GM18520 (cell line): Measurements from ENCODE around the gene NKAIN4.
"Not testable (repeated sequence)": the region's sequence is repeated elsewhere in the genome, so short reads cannot be mapped to it uniquely, and the experiment has no call there.

Source experiments
- ATAC-seq: cut with Tn5 transposase; IDR thresholded peaks from one replicate; pipeline ENCODE4 v1.9.1; 2021; ENCODE audit not compliant: unreplicated experiment

NKAIN4 gene

DNA sequence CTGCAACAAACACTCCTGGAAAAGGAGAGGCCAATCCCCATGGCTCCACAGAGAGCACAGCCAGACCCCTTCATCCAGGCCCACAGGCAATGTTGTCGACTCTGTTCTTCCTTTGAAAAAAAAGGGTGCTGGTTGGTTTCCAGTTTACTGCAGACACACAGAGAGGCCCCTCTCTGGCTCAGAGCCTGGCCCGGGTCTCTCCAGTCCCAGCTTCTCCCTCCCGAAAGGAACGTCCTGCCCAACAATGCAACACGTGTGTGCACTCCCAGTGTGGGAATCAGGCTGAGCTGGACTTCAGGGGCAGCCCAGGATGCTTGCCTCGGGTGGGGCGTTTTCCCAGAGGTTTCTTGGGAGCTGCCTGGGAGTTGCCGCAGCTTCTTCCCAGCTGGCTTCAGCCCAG is 4.5 kb upstream of the NKAIN4 start:
- ATAC-seq = no peak

DNA sequence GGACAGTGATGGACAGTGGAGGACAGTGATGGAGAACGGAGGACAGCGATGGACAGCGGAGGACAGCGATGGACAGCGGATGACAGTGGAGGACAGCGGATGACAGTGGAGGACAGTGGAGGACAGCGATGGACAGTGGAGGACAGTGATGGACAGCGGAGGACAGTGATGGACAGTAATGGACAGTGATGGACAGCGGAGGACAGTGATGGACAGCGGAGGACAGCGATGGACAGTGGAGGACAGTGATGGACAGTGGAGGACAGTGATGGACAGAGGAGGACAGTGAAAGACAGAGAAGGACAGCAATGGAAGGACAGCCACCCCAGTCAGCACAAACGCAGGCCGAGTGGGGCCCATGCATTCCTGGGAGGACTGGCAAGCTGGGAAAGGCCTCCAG is 3.4 kb upstream of the NKAIN4 start:
- ATAC-seq = no peak

DNA sequence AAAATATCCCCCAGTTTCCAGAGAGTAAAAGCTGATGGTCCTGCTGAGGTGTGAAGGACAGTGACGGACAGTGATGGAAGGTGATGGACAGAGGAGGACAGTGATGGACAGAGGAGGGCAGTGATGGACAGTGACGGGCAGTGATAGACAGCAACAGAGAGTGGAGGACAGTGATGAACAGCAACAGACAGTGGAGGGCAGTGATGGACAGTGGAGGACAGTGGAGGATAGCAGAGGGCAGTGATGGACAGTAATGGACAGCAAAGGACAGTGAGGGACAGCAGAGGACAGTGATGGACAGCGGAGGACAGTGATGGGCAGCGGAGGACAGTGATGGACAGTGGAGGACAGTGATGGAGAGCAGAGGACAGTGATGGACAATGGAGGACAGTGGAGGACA is 2.7 kb upstream of the NKAIN4 start:
- ATAC-seq = no peak

DNA sequence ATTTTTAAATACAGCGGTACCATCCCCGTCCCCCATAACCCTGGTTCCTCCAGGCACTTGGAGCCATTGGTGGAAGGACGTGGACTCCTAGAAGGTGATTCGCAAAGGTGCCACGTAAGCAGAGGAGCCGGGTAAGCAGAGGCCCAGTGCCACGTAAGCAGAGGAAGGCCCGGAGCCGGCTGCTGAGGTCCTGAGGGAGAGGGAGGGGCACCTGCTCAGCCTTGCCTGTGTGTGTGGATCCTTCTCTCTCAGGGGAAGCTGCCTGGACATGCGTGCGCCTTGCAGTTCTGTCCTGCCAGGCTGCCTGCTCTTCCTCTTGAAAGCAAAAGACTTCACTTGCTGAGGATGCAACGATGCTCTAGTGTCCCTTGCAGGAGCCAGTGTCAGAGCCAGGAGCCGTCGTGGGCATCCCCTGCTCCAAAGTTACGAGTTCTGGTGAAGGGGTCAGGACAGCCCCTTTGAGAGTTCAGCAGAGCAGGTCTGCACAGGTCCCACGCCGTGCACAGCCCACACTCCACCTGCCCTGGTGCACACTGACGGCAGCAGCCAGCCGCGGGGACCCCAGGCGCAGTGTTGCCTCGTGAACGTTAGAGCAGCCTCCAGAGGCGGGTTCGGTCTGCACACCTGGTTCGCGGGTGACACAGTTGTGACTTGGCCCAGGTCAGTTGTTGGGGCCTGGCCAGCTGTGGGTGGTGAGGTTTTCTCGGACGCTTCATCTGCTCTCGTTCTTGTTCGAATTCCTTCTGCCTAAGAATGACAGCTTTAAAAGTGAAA is 1.9 kb upstream of the NKAIN4 start:
- ATAC-seq = no peak

DNA sequence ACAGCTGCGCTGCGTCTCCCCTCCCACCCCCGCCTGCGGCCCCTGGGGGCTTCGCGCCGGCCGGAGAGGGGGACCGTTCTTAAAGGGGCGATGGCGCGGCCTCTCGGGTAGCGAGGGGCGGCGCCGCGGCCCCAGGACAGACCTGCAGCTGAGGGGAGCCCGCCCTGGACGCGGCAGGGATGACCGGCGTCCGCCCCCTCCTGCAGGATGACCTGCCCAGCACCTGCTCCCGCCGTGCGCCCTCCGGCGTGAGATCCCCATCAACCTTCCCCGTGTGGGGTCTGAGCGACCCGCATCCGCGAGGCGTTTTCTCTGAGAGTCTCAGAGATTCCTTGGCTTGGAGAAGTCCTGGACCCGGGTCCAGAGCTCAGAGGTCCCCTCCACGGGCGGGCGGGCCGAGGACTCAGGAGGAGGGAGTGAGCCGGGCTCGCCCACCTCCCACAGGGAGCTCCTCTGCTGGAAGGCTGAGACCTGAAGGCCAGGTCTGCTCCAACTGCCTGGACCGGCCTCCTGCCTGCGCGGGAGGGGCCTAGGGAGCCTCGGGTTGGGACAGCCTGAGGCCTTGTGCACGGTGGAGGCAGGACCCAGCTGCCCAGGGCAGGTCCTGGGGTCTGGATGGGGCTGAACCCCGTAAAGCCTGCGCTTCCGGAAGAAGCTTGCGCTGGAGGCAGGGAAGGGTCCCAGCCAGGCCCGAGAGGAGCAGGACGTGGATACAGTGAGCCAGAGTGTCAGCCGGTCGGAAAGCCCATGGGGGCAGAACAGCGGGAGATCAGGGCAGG is 532 bp upstream of the NKAIN4 start:
- no peak for ATAC-seq

DNA sequence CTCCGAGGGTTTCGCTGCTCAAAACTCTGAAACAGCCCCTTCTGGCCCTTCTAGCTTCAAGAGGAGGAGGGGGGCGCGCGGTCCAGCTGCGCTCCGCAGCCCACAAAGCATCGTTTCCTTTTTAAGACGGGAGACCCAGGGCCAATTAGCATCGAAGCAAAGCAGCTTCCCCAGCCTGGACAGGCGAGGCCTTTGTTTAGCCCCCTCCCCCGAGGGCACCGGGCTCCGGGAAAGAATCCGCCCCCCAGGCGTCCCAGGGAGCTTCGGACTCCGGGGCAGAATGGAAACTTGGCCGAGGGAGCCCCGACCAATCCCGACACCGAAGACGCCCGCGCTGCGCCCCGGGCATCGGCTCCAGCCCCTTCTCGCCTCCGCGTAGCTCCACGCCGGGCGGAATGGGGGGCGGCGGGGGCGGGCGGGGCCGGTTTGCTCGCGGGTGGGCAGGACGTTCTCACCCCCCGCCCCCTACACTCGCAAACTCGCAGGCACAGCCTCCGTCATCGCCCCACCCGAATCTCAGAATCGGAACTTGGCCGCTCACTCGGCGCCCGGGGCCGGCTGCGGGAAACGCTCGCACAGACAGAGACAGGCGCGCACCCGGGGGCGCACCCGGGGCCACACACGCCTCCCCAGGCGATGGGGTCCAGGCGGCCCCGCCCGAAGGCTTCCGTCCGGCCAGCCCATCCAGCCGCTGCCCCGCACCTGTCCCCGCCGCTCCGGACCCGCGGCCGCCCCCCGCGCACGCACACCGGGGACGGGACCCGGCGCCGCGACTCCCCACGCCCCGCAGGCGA is 628 bp downstream of the NKAIN4 start:
- no peak for ATAC-seq

DNA sequence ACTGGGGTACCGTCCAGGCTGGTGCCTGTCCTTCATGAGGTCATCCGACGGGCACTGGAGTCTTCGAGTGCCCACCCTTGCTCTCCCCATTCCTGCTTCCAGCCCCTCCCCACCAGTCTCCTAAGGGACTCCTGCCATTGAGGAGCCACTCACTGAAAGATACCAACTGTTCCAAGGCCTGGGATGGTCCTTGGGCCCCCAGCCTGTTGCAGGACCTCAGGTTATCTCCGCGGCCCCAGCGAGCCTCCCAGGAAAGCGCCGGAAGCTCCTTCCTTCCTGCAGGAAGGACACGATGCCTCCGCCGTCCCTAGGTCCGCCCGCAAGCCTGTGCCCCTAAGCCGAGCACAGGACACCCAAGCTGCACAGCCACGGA is 1.2 kb downstream of the NKAIN4 start:
- no peak for ATAC-seq

DNA sequence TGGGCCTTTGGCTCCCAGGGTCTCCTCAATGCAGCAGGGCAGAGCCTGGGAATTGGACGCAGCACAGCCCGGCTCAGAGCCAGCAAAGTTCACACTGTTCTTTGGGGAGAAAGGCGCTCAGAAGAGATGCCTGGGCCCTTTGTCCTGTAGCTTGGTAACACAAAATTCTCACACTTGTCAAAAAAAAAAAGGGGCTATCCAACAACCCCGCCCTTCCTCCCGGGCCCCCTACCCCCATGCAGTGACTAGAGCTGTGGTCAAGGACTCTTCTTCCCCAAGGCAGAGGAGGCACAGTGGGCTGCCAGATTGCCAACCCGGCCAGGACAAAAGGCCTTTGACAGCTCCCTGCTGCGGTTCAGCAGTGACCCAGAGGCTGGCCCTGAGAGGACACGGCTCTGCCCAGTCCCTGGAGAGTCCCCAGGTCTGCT is 2.0 kb downstream of the NKAIN4 start:
- no peak for ATAC-seq

DNA sequence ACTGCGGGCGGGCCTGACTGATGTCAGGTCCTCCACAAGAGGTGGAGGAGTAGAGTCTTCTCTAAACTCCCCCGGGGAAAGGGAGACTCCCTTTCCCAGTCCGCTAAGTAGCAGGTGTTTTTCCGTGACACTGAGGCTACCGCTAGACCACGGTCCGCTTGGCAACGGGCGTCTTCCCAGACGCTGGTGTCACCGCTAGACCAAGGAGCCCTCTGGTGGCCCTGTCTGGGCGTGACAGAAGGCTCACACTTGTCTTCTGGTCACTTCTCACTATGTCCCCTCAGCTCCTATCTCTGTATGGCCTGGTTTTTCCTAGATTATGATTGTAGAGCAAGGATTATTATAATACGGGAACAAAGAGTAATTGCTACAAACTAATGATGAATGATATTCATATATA is 2.9 kb downstream of the NKAIN4 start:
- ATAC-seq = not testable (repeated sequence)

DNA sequence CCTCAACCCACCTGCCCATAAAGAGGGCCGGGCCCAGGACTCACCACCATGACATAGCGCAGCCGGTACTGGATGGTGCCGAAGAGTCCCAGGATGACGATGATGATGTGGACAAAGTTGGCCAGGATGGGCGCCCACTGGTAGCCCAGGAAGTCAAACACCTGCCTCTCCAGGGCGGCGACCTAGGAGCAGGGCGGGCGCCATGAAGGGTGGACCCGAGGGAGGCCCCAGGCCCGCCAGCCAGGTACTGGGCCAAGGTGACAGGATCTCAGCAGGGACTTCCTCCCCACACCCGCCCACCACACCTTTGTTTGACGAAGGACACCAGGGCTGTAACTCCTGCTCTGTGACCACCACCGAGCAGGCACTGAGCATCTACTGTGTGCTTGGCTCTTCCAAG is 4.4 kb downstream of the NKAIN4 start:
- no peak for ATAC-seq

DNA sequence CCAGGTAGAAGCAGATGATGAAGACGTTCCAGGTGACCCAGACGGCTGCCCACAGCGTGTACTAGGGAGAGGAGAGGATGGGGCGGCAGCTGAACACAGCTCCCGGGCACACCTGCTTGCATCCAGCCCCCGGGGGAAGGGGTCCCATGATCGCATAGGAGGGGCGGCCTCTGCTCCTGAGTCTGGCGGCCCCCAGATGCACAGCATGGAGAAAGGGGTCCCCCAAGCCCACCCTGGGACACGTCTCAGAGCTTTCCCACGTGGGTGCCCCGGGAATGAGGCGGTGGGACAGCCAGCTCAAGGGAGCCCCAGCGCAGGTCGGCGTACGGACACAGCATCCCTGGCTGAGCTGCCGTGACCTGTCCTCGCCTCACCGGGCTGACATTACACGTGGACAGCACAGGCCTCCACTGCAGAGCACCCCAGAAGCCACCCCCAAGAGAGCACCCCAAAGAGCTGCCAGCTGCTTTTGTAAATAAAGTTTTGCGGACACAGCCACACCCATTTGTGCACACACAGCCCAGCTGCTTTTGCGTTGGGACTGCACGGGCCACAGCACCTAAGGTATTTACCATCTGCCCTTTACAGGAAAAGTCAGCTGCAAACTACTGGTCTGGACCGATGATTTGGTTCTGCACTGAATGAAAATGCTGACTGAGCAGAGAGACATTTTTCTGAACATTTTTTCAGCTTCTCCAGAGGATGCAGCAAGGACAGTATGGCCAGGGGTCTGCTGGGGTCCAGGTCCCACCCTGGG is 5.2 kb downstream of the NKAIN4 start:
- no peak for ATAC-seq

DNA sequence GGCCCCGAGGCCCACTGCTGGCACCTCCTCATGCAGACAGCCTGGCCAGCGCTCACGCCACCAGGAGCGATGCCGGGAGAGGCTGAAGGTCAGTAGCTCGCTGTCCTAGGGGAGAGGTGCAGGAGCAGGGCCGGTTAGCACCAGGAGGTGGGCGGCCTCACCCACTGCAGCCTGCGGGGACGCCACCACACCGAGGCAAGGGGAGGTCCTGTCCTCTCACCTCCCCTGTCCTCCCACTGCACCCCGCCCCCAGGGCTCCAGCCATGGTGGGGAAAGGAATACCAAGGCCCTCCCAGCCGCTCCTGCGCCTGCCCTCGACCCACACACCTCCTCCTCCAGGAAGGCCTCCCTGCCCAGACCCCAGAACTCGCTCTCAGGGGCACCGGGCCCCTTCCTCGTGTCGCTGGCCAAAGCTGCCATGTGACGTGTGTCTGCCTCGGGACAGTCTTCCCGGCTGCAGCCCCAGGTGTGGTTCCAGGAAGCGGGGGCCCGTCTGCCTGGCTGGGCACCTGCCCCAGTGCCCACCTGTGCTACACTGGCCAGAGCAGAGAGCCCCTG is 6.5 kb downstream of the NKAIN4 start:
- no peak for ATAC-seq

DNA sequence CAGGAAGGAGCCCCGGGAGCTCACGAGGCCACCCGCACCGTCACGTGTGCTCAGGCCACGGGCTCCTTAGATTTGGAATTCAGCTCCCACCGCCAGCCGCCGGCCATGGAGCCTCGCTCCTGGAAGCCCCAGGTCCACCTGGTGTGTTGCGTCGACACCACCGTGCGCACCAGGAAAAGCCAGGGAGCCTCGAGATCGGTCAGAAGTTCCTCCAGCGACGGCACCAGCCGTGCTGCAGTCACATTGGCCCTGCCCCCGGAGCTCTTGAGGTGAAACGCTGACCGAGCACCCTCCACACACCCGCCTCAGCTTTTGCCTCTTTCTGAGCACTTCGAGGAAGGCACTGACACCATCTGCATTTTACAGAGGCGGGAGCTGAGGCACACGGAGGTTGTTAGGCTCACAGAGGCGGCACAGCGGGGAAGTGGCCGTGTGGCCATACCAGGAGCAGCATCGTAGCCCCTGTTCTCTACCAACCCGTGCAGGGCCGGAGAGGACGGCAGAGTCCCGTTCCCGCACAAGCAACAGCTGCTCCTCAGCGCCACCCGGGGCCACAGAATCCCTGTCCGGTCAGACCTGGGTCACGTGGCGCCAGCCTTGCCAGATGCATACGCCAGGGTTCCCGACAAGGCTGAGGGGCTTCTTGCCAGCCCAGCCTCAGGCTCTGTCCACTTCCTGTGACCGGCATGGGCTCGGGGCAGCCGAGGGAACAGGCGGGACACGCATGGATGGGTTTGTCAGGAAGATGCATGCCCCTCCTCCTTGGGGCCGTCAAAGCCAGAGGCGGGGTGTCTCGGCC is 7.6 kb downstream of the NKAIN4 start:
- ATAC-seq = no peak

DNA sequence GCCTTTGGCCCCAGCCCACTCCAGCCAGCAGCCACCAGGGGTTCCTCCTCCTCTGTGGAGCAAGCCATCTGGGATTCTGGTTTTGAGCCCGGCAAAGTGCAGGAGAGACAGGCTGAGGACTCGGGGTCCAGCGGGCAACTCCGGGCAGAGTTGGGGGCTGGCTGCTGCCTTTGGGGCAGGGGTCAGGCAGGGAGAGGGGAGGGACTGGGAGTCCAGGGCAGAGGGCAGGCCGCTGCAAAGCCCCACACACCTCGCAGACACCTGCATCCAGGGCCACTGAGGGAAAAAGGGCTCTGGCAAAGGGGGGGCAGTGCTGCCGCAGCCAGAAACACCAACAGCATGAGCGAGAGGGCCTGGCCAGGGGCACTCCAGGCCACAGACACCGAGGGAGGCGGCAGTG is 9.8 kb downstream of the NKAIN4 start:
- ATAC-seq = no peak

DNA sequence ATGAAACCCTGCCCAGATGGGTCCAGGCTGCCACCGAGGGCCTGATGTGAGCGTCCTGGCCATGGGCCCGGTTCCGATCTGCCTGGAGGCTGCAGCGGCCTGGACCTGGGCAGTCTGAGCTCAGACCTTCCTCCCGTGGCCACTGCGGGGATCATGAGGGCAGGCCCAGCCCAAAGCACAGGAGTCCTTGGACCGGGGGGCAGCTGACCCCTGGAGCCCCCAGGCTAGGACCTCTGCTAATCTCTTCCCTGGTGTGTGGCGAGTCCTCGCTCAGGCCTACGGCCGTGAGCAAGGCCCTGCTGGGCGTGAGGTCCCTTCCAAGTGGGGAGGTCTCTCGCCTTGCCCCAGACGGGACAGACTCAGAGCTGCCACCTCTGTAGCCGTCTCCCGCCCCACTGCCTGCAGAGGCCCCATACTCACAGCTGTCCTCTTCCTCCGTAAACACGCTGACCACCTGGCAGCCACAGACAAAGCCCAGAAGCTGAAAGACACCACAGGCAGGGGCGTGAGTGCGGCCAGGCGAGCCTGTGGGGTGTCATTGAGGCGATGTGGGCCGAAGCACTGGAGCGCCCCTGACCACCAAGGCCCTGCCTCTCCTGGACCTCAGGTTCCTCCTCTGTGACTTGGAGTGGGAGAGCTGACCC is 10.5 kb downstream of the NKAIN4 start:
- ATAC-seq = no peak

DNA sequence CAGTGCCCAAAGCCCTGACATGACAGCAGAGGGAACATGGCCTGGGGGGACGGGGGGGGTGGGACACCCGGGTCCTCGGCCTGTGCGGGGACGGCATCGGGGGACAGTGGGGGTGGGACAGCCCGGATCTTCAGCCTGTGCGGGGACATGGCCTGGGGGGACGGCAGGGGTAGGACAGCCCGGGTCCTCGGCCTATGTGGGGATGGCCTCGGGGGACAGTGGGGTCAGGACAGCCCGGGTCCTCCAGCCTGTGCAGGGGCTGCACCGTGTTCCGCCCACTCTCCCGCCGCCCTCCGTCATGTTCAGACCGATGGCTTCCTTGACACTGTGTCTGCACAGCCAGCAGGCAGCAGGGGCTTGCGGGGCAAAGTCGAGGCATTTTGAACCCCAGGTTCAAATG is 11.5 kb downstream of the NKAIN4 start:
- no peak for ATAC-seq

DNA sequence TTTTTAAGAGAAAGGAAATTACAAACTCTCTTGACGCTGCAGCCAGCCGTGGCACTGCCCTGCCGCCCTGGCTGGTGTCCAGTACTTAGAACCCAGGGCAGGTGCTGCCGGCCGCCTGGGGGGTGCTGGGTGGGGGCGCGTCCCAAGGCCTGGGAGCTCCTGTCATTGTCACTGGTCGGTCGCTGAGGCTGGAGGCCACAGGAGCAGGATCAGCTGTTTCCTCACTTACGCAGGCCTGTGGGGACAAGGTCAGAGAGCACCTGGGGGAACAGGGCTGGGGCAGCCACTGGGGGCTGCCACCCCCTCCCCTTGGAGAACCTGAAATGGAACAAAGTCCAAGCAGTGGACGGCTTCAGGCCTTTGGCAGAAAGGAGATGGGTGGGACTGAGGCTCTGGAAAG is 13.0 kb downstream of the NKAIN4 start:
- no peak for ATAC-seq

DNA sequence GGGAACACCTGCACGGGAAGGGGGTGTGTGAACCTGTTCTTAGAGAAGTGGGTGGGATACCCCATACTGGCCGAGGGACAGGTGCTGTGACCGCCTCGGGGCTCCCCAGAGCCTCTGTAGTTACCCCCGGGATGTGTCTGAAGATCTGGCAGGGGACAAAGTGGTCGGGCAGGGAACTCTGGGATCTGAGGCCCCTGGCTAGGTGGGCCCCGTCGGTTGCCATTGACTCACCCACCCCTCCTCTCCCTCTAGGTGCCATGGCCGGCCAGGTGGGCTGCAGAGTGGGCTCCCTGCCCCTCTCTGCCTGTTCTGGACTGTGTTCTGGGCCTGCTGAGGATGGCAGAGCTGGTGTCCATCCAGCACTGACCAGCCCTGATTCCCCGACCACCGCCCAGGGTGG is 14.3 kb downstream of the NKAIN4 start:
- ATAC-seq = no peak

DNA sequence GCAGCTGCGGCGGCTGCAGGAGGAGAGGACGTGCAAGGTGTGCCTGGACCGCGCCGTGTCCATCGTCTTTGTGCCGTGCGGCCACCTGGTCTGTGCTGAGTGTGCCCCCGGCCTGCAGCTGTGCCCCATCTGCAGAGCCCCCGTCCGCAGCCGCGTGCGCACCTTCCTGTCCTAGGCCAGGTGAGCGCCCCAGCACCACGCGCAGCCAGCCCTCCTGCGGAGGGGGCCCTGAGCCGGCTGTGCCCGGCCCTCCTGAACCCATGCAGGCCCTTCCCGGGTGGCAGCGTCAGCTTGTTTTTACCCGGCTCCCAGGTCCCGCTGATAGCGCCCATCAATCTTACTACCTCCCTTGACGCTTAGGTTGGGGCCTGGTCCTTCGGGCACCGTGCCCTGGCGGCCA is 14.8 kb downstream of the NKAIN4 start:
- ATAC-seq = no peak
